Fibroblast of lung (primary cell): ENCODE results near the gene GCHFR. TPM values are rescaled to one million over a fixed set of nuclear protein-coding genes. Genes with fewer than 3 reads are reported as not detected.

Experiments
- DNase-seq, 2 donors: peaks; one replicate each; pipeline versions ENCODE4 v3.0.0 to v3.0.0-alpha.2; 2010; ENCODE audit warnings: low read depth in 2 of 2
- H2AFZ ChIP-seq: 2 replicates; pipeline ENCODE4 v1.5.1; 2012; ENCODE audit warnings: low read length, control low read depth, inconsistent platforms
- H3K27ac ChIP-seq: 2 replicates; pipeline ENCODE4 v1.5.1; 2011; ENCODE audit warnings: low read length, control low read depth; ENCODE audit not compliant: insufficient read depth
- H3K27me3 ChIP-seq: 2 replicates; pipeline ENCODE4 v1.5.1; 2011; ENCODE audit warnings: mild to moderate bottlenecking, low read length; ENCODE audit not compliant: control insufficient read depth, insufficient read depth
- H3K36me3 ChIP-seq: 2 replicates; pipeline ENCODE4 v1.5.1; 2011; ENCODE audit warnings: low read length; ENCODE audit not compliant: control insufficient read depth, insufficient read depth
- H3K4me1 ChIP-seq: 2 replicates; pipeline ENCODE4 v1.5.1; 2011; ENCODE audit warnings: low read length; ENCODE audit not compliant: control insufficient read depth, insufficient read depth; ENCODE audit errors: extremely low read depth
- H3K4me2 ChIP-seq: 2 replicates; pipeline ENCODE4 v1.5.1; 2011; ENCODE audit warnings: low read length, control low read depth; ENCODE audit not compliant: insufficient read depth; ENCODE audit errors: extremely low read depth
- H3K4me3 ChIP-seq, 4 experiments: fragments of 200-600 bp in 1 of 4; sonication (generic) in 1 of 4; replicated peaks in 1 of 4; 2 replicates each; pipeline ENCODE4 v1.5.1; 2011 to 2016; ENCODE audit warnings: low read length in 4 of 4, low read depth in 3 of 4, mild to moderate bottlenecking in 3 of 4, control low read depth in 2 of 4, inconsistent platforms in 1 of 4, mixed read lengths in 1 of 4; ENCODE audit not compliant: insufficient read depth in 1 of 4; ENCODE audit errors: control extremely low read depth in 1 of 4
- H3K79me2 ChIP-seq: 2 replicates; pipeline ENCODE4 v1.5.1; 2012; ENCODE audit warnings: mild to moderate bottlenecking, low read length, inconsistent platforms; ENCODE audit not compliant: control insufficient read depth, insufficient read depth
- H3K9ac ChIP-seq: 2 replicates; pipeline ENCODE4 v1.5.1; 2011; ENCODE audit warnings: mild to moderate bottlenecking, low read length, control low read depth; ENCODE audit not compliant: insufficient read depth
- H3K9me3 ChIP-seq: 2 replicates; pipeline ENCODE4 v1.5.1; 2012; ENCODE audit warnings: low read depth, low read length; ENCODE audit not compliant: control insufficient read depth, insufficient read depth
- H4K20me1 ChIP-seq: 2 replicates; pipeline ENCODE4 v1.5.1; 2011; ENCODE audit warnings: low read length; ENCODE audit not compliant: control insufficient read depth, insufficient read depth; ENCODE audit errors: extremely low read depth
- EZH2 ChIP-seq: IDR thresholded peaks from 2 replicates; pipeline ENCODE4 v1.5.1; 2012; ENCODE audit warnings: low read length, control low read depth, mild to moderate bottlenecking; ENCODE audit errors: missing control alignments
- polyA plus RNA-seq, 2 donors: library from polyadenylated mRNA; depleted of rRNA in 1 of 2; stranded (reverse) in 1 of 2; unstranded in 1 of 2; fragments of >200 nt; gene quantifications; 2 replicates each; pipeline ENCODE4 v1.2.1, GENCODE V29; 2011 to 2012; ENCODE audit warnings: missing spikeins in 1 of 2
- total RNA-seq: library from RNA; depleted of rRNA; stranded (reverse); fragments of >200 nt; gene quantifications from 2 replicates; pipeline ENCODE4 v1.2.1, GENCODE V29; 2014
- TF ChIP-seq, protein P1 (sequence below), 2 donors: IDR thresholded peaks in 1 of 2; conservative IDR thresholded peaks in 1 of 2; 1 replicate in 1 of 2; 2 replicates in 1 of 2; pipeline ENCODE4 v1.5.1; 2011 to 2012; ENCODE audit warnings: low read length in 2 of 2, control low read depth in 1 of 2, inconsistent platforms in 1 of 2, low read depth in 1 of 2, mild to moderate bottlenecking in 1 of 2

Gene GCHFR
- total and polyA plus RNA-seq, 2 donors (not counting 1 experiment from before 2014, with no cell fraction given), result 1.6 to 2.5 TPM

DNA sequence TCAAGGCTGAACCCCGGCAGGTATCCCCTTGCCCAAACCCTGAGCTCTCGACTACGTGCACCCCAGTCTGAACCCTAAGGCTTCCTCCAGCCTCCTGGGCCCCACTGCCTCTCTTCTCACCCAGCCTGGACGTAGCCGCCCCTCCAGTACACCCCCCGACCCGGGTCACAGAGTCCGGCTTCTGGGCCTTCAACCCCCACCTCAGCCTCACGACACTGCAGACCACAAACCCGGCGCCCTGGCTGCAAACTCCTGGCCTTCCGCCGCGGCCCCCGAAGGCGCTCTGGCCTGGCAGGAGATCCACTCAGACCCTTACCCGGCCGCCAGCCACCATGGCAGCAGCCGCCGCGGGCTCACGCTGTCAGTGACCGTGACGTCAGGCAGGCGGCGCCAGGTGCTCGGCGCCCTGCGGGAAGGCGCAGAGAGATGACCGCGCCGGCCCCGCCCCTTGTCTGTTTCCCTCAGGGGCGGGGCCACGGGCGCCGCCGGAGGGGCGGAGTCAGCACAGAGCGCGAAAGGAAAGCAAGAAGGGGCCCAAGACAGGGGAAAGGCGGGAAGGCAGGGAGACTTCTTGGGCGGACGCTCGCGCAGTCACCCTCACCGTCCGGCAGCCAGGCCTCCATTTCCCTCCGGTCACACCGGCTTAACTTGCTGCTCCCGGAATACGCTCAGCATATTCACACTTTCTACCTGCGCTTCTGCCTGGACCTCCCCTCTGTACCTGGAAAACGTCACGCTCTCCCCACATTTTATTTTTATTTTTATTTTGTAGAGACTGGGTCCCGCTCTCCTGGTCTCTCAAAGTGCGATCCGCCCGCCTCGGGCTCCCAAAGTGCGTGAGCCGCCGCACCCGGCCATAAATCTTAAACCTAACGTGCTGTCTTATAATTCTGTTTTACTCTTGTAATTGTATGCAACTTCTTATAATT, 8.7 kb upstream of the GCHFR start, which contains the start of gene RMDN3:
RMDN3 (minus strand) TSS at position 372 of the 929 bp plus-strand sequence. CDS start 471 bp downstream, outside the sequence.
- TF ChIP-seq, protein P1, sequence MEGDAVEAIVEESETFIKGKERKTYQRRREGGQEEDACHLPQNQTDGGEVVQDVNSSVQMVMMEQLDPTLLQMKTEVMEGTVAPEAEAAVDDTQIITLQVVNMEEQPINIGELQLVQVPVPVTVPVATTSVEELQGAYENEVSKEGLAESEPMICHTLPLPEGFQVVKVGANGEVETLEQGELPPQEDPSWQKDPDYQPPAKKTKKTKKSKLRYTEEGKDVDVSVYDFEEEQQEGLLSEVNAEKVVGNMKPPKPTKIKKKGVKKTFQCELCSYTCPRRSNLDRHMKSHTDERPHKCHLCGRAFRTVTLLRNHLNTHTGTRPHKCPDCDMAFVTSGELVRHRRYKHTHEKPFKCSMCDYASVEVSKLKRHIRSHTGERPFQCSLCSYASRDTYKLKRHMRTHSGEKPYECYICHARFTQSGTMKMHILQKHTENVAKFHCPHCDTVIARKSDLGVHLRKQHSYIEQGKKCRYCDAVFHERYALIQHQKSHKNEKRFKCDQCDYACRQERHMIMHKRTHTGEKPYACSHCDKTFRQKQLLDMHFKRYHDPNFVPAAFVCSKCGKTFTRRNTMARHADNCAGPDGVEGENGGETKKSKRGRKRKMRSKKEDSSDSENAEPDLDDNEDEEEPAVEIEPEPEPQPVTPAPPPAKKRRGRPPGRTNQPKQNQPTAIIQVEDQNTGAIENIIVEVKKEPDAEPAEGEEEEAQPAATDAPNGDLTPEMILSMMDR (conservative IDR thresholded peaks at IDR 0.05 in 1 of 2, IDR thresholded peaks at IDR 0.05 in 1 of 2; ENCODE audit: low read depth in 1 of 2, low read length in 2 of 2), result no peak
- no peak for TF ChIP-seq EZH2
- no peaks in the 10 kb centered on the region for H3K4me1 ChIP-seq
- H3K4me2 ChIP-seq, result peak within 1 kb of the TSS; percentile 85
- no peaks in the 10 kb centered on the region for H3K27me3 ChIP-seq
- peak within 1 kb of the TSS; percentile 98 for H2AFZ ChIP-seq
- H3K27ac ChIP-seq, result peak within 1 kb of the TSS; percentile 92
- peak; percentile 87 to 92 for DNase-seq
- H3K36me3 ChIP-seq, result peaks cover 1% of the 10 kb centered on the region
- H3K9ac ChIP-seq, result peak within 1 kb of the TSS; percentile 85
- H3K79me2 ChIP-seq, result peaks cover 9% of the 10 kb centered on the region
- H3K4me3 ChIP-seq, result peak within 1 kb of the TSS; percentile 85 to 99 (median 90)
- H3K9me3 ChIP-seq, result no peaks in the 10 kb centered on the region
- H4K20me1 ChIP-seq, result no peaks in the 10 kb centered on the region

DNA sequence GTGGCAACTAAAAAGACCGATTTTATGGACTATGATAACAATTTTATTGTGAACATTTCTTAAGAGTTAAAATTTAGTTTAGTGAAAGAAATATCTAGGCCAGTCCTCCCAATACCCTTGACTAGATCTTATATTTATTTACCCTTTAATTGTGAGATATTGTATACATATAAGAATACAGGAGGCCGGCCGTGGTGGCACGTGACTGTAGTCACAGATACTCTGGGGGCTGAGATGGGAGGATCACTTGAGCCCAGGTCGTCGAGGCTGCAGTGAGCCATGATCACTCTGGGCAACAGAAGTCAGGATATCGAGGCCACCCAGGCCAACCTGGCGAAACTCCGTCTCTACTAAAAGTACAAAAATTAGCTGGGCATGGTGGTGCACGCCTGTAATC, 8.1 kb upstream of the GCHFR start:
- Histone ChIP-seq H3K9ac (peak overlapping the region; percentile 73), H3K79me2 (peaks cover 9% of the 10 kb centered on the region), H2AFZ (no peak overlapping the region), H3K27ac (peak overlapping the region; percentile 92), H4K20me1 (no peaks in the 10 kb centered on the region), H3K27me3 (no peaks in the 10 kb centered on the region), H3K9me3 (no peaks in the 10 kb centered on the region), H3K4me2 (peak overlapping the region; percentile 81), H3K4me1 (no peaks in the 10 kb centered on the region), H3K36me3 (peaks cover 1% of the 10 kb centered on the region), H3K4me3 (peak overlapping the region in 3 of 4 experiments; percentile 85 to 99 (median 88))
- no peak for TF ChIP-seq EZH2
- no peak for DNase-seq

DNA sequence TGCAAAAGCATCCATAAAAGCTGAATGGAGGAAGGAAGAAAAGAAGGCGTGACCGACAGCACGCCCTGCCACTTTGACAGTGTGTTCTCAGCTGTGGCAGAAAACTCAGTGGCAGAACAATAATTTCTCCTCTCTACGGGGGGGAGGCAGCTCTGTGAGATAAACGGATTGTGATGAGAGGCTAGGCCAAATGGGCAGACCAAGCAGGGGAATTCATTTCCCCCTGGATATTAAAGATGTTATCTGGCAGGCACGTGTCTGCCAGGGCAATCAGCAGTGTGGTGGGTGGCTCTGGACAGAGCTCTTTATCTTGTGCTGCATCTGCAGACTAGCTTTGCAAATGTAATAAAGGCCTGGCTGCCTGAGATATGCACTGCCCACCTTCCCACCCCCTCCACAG, 6.9 kb upstream of the GCHFR start:
- H3K27ac ChIP-seq, result no peak overlapping the region
- no peak overlapping the region for H3K4me2 ChIP-seq
- no peak overlapping the region for H2AFZ ChIP-seq
- peaks cover 9% of the 10 kb centered on the region for H3K79me2 ChIP-seq
- H3K27me3 ChIP-seq, result no peaks in the 10 kb centered on the region
- TF ChIP-seq, protein P1 (conservative IDR thresholded peaks at IDR 0.05 in 1 of 2, IDR thresholded peaks at IDR 0.05 in 1 of 2; ENCODE audit: low read depth in 1 of 2, low read length in 2 of 2), result no peak
- TF ChIP-seq EZH2, result no peak
- H3K4me3 ChIP-seq, result no peak overlapping the region
- H4K20me1 ChIP-seq, result no peaks in the 10 kb centered on the region
- H3K9me3 ChIP-seq, result no peaks in the 10 kb centered on the region
- no peaks in the 10 kb centered on the region for H3K4me1 ChIP-seq
- no peak overlapping the region for H3K9ac ChIP-seq
- H3K36me3 ChIP-seq, result no peaks in the 10 kb centered on the region
- DNase-seq, result no peak
